HG03571 (cell line): ENCODE results near the gene NFE2L1.
"Not testable (repeated sequence)": the region's sequence is repeated elsewhere in the genome, so short reads cannot be mapped to it uniquely, and the experiment has no call there.

ENCODE experiments used
- ATAC-seq: cut with Tn5 transposase; IDR thresholded peaks from one replicate; pipeline ENCODE4 v1.9.1; 2021; ENCODE audit not compliant: unreplicated experiment

NFE2L1 gene

GRCh38 chr17:48023400-48024148 lies 24.6 kb upstream of the NFE2L1 start:
- no peak for ATAC-seq

GRCh38 chr17:48024149-48025039 lies 23.8 kb upstream of the NFE2L1 start:
- ATAC-seq = no peak

GRCh38 chr17:48025040-48025903 lies 22.9 kb upstream of the NFE2L1 start:
- peak; percentile 80 for ATAC-seq

- ATAC-seq = no peak
These were observed 22.2 kb upstream of the NFE2L1 start for GRCh38 chr17:48025904-48026501.

- no peak for ATAC-seq
These were observed 21.4 kb upstream of the NFE2L1 start for GRCh38 chr17:48026502-48027321.

GRCh38 chr17:48027322-48027981 lies 20.7 kb upstream of the NFE2L1 start:
- no peak for ATAC-seq

- no peak for ATAC-seq
These were observed 19.4 kb upstream of the NFE2L1 start for GRCh38 chr17:48028736-48029135.

GRCh38 chr17:48030531-48030930 lies 17.6 kb upstream of the NFE2L1 start:
- ATAC-seq = no peak

GRCh38 chr17:48031966-48032365 lies 16.2 kb upstream of the NFE2L1 start:
- no peak for ATAC-seq

GRCh38 chr17:48034734-48035133 lies 13.4 kb upstream of the NFE2L1 start:
- ATAC-seq = not testable (repeated sequence)

- no peak for ATAC-seq
These were observed 11.5 kb upstream of the NFE2L1 start for GRCh38 chr17:48036693-48037035.

GRCh38 chr17:48037036-48037837 lies 10.9 kb upstream of the NFE2L1 start, which contains the start of gene COPZ2:
COPZ2 (minus strand) TSS chr17:48037797; CDS start chr17:48037777, 20 bp downstream.
- ATAC-seq = no peak

GRCh38 chr17:48037838-48038323 lies 10.3 kb upstream of the NFE2L1 start:
- no peak for ATAC-seq

- no peak for ATAC-seq
These were observed 9.5 kb upstream of the NFE2L1 start for GRCh38 chr17:48038687-48039086.

GRCh38 chr17:48043176-48043575 lies 5.0 kb upstream of the NFE2L1 start:
- ATAC-seq = no peak

GRCh38 chr17:48044851-48045250 lies 3.3 kb upstream of the NFE2L1 start:
- no peak for ATAC-seq

- ATAC-seq = no peak
These were observed 2.7 kb upstream of the NFE2L1 start for GRCh38 chr17:48045316-48046001.

- ATAC-seq = no peak
These were observed 1.9 kb upstream of the NFE2L1 start for GRCh38 chr17:48046296-48046695.
